ENCODE results near the gene GDI2.
"Not testable (repeated sequence)": the region's sequence is repeated elsewhere in the genome, so short reads cannot be mapped to it uniquely, and the experiment has no call there.

GDI2 gene

GRCh38 chr10:5826511-5826910 lies 13.3 kb upstream of the GDI2 start:
- H2BK5ac ChIP-seq (ENCODE audit: low read length); H3K23ac ChIP-seq (ENCODE audit: low read length); H3K36me3 ChIP-seq (ENCODE audit: control insufficient read depth, insufficient read depth, low read length); H3K9ac ChIP-seq (ENCODE audit: low read length); H3K79me2 ChIP-seq (ENCODE audit: control insufficient read depth, insufficient read depth, low read length); H3K4me2 ChIP-seq (ENCODE audit: low read length); H3K4me3 ChIP-seq (ENCODE audit: low read length); H3K4ac ChIP-seq (ENCODE audit: low read depth, low read length); H3K4me1 ChIP-seq (ENCODE audit: control insufficient read depth, low read depth, low read length); H2AK5ac ChIP-seq (ENCODE audit: low read length); H3K27me3 ChIP-seq (ENCODE audit: insufficient read depth, low read length, poor library complexity); DNase-seq; H3K79me1 ChIP-seq (ENCODE audit: low read length); H2BK15ac ChIP-seq (replicated peaks; ENCODE audit: low read depth); H3K18ac ChIP-seq (ENCODE audit: low read length); H3K27ac ChIP-seq (ENCODE audit: low read depth, low read length); H4K8ac ChIP-seq (ENCODE audit: low read depth, low read length); H2BK120ac ChIP-seq (ENCODE audit: low read depth, low read length); H4K5ac ChIP-seq (ENCODE audit: low read length); H3K56ac ChIP-seq (ENCODE audit: low read length): not testable (repeated sequence)
- no CpG with 5 or more reads among the region's 6 CpGs for WGBS (ENCODE audit: extremely low coverage, insufficient coverage, low lambda C conversion rate)

GRCh38 chr10:5818894-5819293 lies 5.7 kb upstream of the GDI2 start:
- Histone ChIP-seq H2BK5ac (ENCODE audit: low read length) (no peak overlapping the region), H2AK5ac (ENCODE audit: low read length) (no peak overlapping the region), H2BK120ac (ENCODE audit: low read depth, low read length) (no peak overlapping the region), H3K56ac (ENCODE audit: low read length) (no peak overlapping the region), H3K36me3 (ENCODE audit: control insufficient read depth, insufficient read depth, low read length) (no peaks in the 10 kb centered on the region), H4K5ac (ENCODE audit: low read length) (no peak overlapping the region), H3K4me2 (ENCODE audit: low read length) (no peak overlapping the region), H3K27ac (ENCODE audit: low read depth, low read length) (no peak overlapping the region), H3K79me1 (ENCODE audit: low read length) (peaks cover 5% of the 10 kb centered on the region), H4K8ac (ENCODE audit: low read depth, low read length) (no peak overlapping the region), H3K79me2 (ENCODE audit: control insufficient read depth, insufficient read depth, low read length) (peaks cover 2% of the 10 kb centered on the region), H3K23ac (ENCODE audit: low read length) (no peak overlapping the region), H3K4me3 (ENCODE audit: low read length) (no peak overlapping the region), H3K18ac (ENCODE audit: low read length) (no peak overlapping the region), H3K27me3 (ENCODE audit: insufficient read depth, low read length, poor library complexity) (no peaks in the 10 kb centered on the region), H3K4me1 (ENCODE audit: control insufficient read depth, low read depth, low read length) (no peaks in the 10 kb centered on the region), H2BK15ac (replicated peaks; ENCODE audit: low read depth) (no peak overlapping the region), H3K4ac (ENCODE audit: low read depth, low read length) (no peak overlapping the region), H3K9ac (ENCODE audit: low read length) (no peak overlapping the region)
- no peak for DNase-seq
- no CpG with 5 or more reads among the region's 6 CpGs for WGBS (ENCODE audit: extremely low coverage, insufficient coverage, low lambda C conversion rate)

GRCh38 chr10:5818048-5818331 lies 4.8 kb upstream of the GDI2 start:
- DNase-seq, result no peak
- Histone ChIP-seq H3K4me1 (ENCODE audit: control insufficient read depth, low read depth, low read length) (no peaks in the 10 kb centered on the region), H3K18ac (ENCODE audit: low read length) (no peak overlapping the region), H4K5ac (ENCODE audit: low read length) (no peak overlapping the region), H3K4me2 (ENCODE audit: low read length) (no peak overlapping the region), H4K8ac (ENCODE audit: low read depth, low read length) (no peak overlapping the region), H3K4me3 (ENCODE audit: low read length) (no peak overlapping the region), H2BK120ac (ENCODE audit: low read depth, low read length) (no peak overlapping the region), H2BK15ac (replicated peaks; ENCODE audit: low read depth) (no peak overlapping the region), H3K79me1 (ENCODE audit: low read length) (peaks cover 5% of the 10 kb centered on the region), H3K4ac (ENCODE audit: low read depth, low read length) (no peak overlapping the region), H3K27me3 (ENCODE audit: insufficient read depth, low read length, poor library complexity) (no peaks in the 10 kb centered on the region), H3K79me2 (ENCODE audit: control insufficient read depth, insufficient read depth, low read length) (peaks cover 4% of the 10 kb centered on the region), H3K36me3 (ENCODE audit: control insufficient read depth, insufficient read depth, low read length) (no peaks in the 10 kb centered on the region), H3K27ac (ENCODE audit: low read depth, low read length) (no peak overlapping the region), H2BK5ac (ENCODE audit: low read length) (no peak overlapping the region), H3K9ac (ENCODE audit: low read length) (no peak overlapping the region), H3K56ac (ENCODE audit: low read length) (no peak overlapping the region), H2AK5ac (ENCODE audit: low read length) (no peak overlapping the region), H3K23ac (ENCODE audit: low read length) (no peak overlapping the region)
- no CpG with 5 or more reads among the region's 2 CpGs for WGBS (ENCODE audit: extremely low coverage, insufficient coverage, low lambda C conversion rate)

GRCh38 chr10:5817322-5818047 lies 4.3 kb upstream of the GDI2 start:
- no peak for DNase-seq
- H2AK5ac ChIP-seq (ENCODE audit: low read length), result no peak overlapping the region
- H3K4me2 ChIP-seq (ENCODE audit: low read length), result no peak overlapping the region
- no peak overlapping the region for H2BK15ac ChIP-seq (replicated peaks; ENCODE audit: low read depth)
- WGBS (ENCODE audit: extremely low coverage, insufficient coverage, low lambda C conversion rate), result no CpG with 5 or more reads among the region's 4 CpGs
- no peak overlapping the region for H3K27ac ChIP-seq (ENCODE audit: low read depth, low read length)
- no peaks in the 10 kb centered on the region for H3K4me1 ChIP-seq (ENCODE audit: control insufficient read depth, low read depth, low read length)
- no peaks in the 10 kb centered on the region for H3K36me3 ChIP-seq (ENCODE audit: control insufficient read depth, insufficient read depth, low read length)
- H4K8ac ChIP-seq (ENCODE audit: low read depth, low read length), result no peak overlapping the region
- H3K4me3 ChIP-seq (ENCODE audit: low read length), result no peak overlapping the region
- H3K9ac ChIP-seq (ENCODE audit: low read length), result no peak overlapping the region
- H3K4ac ChIP-seq (ENCODE audit: low read depth, low read length), result no peak overlapping the region
- H3K56ac ChIP-seq (ENCODE audit: low read length), result no peak overlapping the region
- H3K27me3 ChIP-seq (ENCODE audit: insufficient read depth, low read length, poor library complexity), result no peaks in the 10 kb centered on the region
- no peak overlapping the region for H3K23ac ChIP-seq (ENCODE audit: low read length)
- no peak overlapping the region for H2BK5ac ChIP-seq (ENCODE audit: low read length)
- no peak overlapping the region for H4K5ac ChIP-seq (ENCODE audit: low read length)
- no peak overlapping the region for H3K18ac ChIP-seq (ENCODE audit: low read length)
- H3K79me2 ChIP-seq (ENCODE audit: control insufficient read depth, insufficient read depth, low read length), result peaks cover 9% of the 10 kb centered on the region
- H2BK120ac ChIP-seq (ENCODE audit: low read depth, low read length), result no peak overlapping the region
- peaks cover 5% of the 10 kb centered on the region for H3K79me1 ChIP-seq (ENCODE audit: low read length)

- H3K18ac ChIP-seq (ENCODE audit: low read length), result no peak overlapping the region
- H3K9ac ChIP-seq (ENCODE audit: low read length), result no peak overlapping the region
- no peaks in the 10 kb centered on the region for H3K27me3 ChIP-seq (ENCODE audit: insufficient read depth, low read length, poor library complexity)
- no peak overlapping the region for H3K23ac ChIP-seq (ENCODE audit: low read length)
- no peak for DNase-seq
- H3K79me1 ChIP-seq (ENCODE audit: low read length), result peaks cover 5% of the 10 kb centered on the region
- H3K27ac ChIP-seq (ENCODE audit: low read depth, low read length), result no peak overlapping the region
- H3K4me3 ChIP-seq (ENCODE audit: low read length), result no peak overlapping the region
- no peak overlapping the region for H4K8ac ChIP-seq (ENCODE audit: low read depth, low read length)
- H2AK5ac ChIP-seq (ENCODE audit: low read length), result no peak overlapping the region
- H3K4me1 ChIP-seq (ENCODE audit: control insufficient read depth, low read depth, low read length), result no peaks in the 10 kb centered on the region
- H2BK5ac ChIP-seq (ENCODE audit: low read length), result no peak overlapping the region
- peaks cover 18% of the 10 kb centered on the region for H3K79me2 ChIP-seq (ENCODE audit: control insufficient read depth, insufficient read depth, low read length)
- no peak overlapping the region for H3K56ac ChIP-seq (ENCODE audit: low read length)
- H2BK15ac ChIP-seq (replicated peaks; ENCODE audit: low read depth), result no peak overlapping the region
- no peak overlapping the region for H3K4me2 ChIP-seq (ENCODE audit: low read length)
- no peaks in the 10 kb centered on the region for H3K36me3 ChIP-seq (ENCODE audit: control insufficient read depth, insufficient read depth, low read length)
- H3K4ac ChIP-seq (ENCODE audit: low read depth, low read length), result no peak overlapping the region
- no peak overlapping the region for H4K5ac ChIP-seq (ENCODE audit: low read length)
- H2BK120ac ChIP-seq (ENCODE audit: low read depth, low read length), result no peak overlapping the region
These were observed 2.9 kb upstream of the GDI2 start for GRCh38 chr10:5816170-5816569.

All from mesendoderm (in vitro differentiated cells).